ENCODE results near the gene PCDH12.

Gene PCDH12

GRCh38 chr5:141958113-141958512 is at the start of gene PCDH12:
Gene PCDH12, minus strand, starts transcription at chr5:141958202. Its CDS starts 351 bp downstream, at chr5:141957851.
- peak; percentile 41 for DNase-seq

- DNase-seq = no peak
Measured at GRCh38 chr5:142007237-142007544, 49.2 kb upstream of the PCDH12 start.

- peak; percentile 61 for DNase-seq
Measured at GRCh38 chr5:142006363-142007236, 48.6 kb upstream of the PCDH12 start.

- DNase-seq = no peak
Measured at GRCh38 chr5:142003266-142003800, 45.3 kb upstream of the PCDH12 start.

- DNase-seq = no peak
Measured at GRCh38 chr5:142000704-142001484, 42.9 kb upstream of the PCDH12 start.

GRCh38 chr5:142000173-142000572 is 42.2 kb upstream of the PCDH12 start:
- DNase-seq = no peak

- no peak for DNase-seq
Measured at GRCh38 chr5:141997358-141997960, 39.5 kb upstream of the PCDH12 start.

GRCh38 chr5:141995656-141996055 is 37.7 kb upstream of the PCDH12 start:
- DNase-seq = no peak

GRCh38 chr5:141994511-141995136 is 36.6 kb upstream of the PCDH12 start:
- no peak for DNase-seq

- no peak for DNase-seq
Measured at GRCh38 chr5:141992349-141992963, 34.5 kb upstream of the PCDH12 start.

- DNase-seq = no peak
Measured at GRCh38 chr5:141989720-141990119, 31.7 kb upstream of the PCDH12 start.

GRCh38 chr5:141986072-141986471 is 28.1 kb upstream of the PCDH12 start:
- DNase-seq = no peak

- DNase-seq = no peak
Measured at GRCh38 chr5:141982626-141983025, 24.6 kb upstream of the PCDH12 start.

GRCh38 chr5:141978389-141978788 is 20.4 kb upstream of the PCDH12 start:
- DNase-seq = no peak

- DNase-seq = no peak
Measured at GRCh38 chr5:141976176-141976575, 18.2 kb upstream of the PCDH12 start.

GRCh38 chr5:141973871-141974595 is 16.0 kb upstream of the PCDH12 start:
- DNase-seq = no peak

- DNase-seq = peak; percentile 68
Measured at GRCh38 chr5:141969783-141970771, 12.1 kb upstream of the PCDH12 start.

GRCh38 chr5:141968914-141969608 is 11.1 kb upstream of the PCDH12 start, which contains the start of gene RNF14:
Gene RNF14, plus strand, starts transcription at chr5:141969105. Its CDS starts 4,484 bp downstream, at chr5:141973589.
- DNase-seq = peak; percentile 83

GRCh38 chr5:141966963-141967333 is 8.9 kb upstream of the PCDH12 start:
- DNase-seq = no peak

All from GF-D8 (cell line).